ENCODE measurements around the gene SETX.

DNA sequence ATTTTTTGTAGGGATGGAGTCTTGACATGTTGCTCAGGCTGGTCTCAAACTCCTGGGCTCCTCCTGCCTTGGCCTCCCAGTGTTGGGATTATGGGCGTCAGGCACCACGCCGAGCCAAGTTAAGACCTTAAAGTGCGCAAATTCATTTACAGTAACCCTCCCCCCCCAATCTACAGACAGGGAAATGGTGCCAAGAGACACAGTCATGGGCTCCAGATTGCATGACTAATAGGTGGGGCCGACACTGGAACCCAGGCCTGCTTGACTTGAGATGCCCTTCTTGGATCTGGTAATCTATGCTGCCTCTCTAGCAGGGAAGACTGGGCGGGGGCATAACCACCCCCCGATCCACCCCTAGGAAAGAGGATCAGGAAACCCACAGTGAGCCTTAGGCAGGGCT is 32.3 kb upstream of the SETX start:
- TF ChIP-seq CTCF (IDR thresholded peaks at IDR 0.05) (no peak), POLR2A (IDR thresholded peaks at IDR 0.05) (no peak)

All from heart left ventricle (tissue), 13 donors.